ENCODE measurements around the gene SYNGR4.
"Not testable (repeated sequence)": the region's sequence is repeated elsewhere in the genome, so short reads cannot be mapped to it uniquely, and the experiment has no call there.

SYNGR4 gene

DNA sequence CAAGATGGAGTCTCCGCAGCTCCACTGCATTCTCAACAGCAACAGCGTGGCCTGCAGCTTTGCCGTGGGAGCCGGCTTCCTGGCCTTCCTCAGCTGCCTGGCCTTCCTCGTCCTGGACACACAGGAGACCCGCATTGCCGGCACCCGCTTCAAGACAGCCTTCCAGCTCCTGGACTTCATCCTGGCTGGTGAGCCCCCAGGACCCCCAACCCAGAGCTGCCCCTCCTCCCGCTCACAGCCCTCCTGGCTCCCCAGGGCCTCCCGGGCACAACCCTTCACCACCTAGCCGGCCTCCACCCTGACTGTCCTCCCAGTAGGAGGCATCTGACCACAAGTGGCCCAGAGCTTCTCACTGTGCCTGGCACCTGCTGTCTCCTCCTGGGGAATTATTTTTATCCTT, 9.4 kb downstream of the SYNGR4 start:
- 84 to 94% methylated on average over 8 to 11 of the region's 11 CpGs for WGBS, 2 experiments (ENCODE audit: insufficient coverage in 2 of 2)
- H3K4me3 ChIP-seq (ENCODE audit: extremely low read depth, insufficient read depth, low read length, poor library complexity, severe bottlenecking): no peak overlapping the region
- H3K9me3 ChIP-seq (ENCODE audit: control insufficient read depth, low read length): no peaks in the 10 kb centered on the region
- no peak overlapping the region for H3K27ac ChIP-seq (ENCODE audit: low read depth, low read length, severe bottlenecking)
- H3K4me1 ChIP-seq (ENCODE audit: control insufficient read depth, insufficient read depth, low read length, poor library complexity, severe bottlenecking): no peaks in the 10 kb centered on the region
- H3K36me3 ChIP-seq (ENCODE audit: control insufficient read depth, insufficient read depth, low read length): no peaks in the 10 kb centered on the region

DNA sequence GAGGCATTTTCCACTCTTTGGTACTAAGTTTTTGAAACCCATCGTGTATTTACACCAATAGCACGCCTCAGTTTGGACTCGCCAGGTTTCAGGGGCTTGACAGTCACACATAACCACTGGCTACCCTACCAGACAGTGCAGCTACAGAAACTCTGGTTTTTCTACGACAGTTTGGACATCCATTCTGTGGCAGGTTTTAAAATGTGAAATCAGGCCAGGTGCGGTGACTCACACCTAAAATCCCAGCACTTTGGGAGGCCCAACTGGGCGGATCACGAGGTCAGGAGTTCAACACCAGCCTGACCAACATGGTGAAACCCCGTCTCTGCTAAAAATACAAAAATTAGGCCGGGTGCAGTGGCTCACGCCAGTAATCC, 14.0 kb downstream of the SYNGR4 start:
- Histone ChIP-seq H3K27ac (ENCODE audit: low read depth, low read length, severe bottlenecking) (no peak overlapping the region), H3K4me3 (ENCODE audit: extremely low read depth, insufficient read depth, low read length, poor library complexity, severe bottlenecking) (no peak overlapping the region), H3K36me3 (ENCODE audit: control insufficient read depth, insufficient read depth, low read length) (peaks cover 32% of the 10 kb centered on the region), H3K9me3 (ENCODE audit: control insufficient read depth, low read length) (no peaks in the 10 kb centered on the region), H3K4me1 (ENCODE audit: control insufficient read depth, insufficient read depth, low read length, poor library complexity, severe bottlenecking) (no peaks in the 10 kb centered on the region)
- 94 to 96% methylated on average over 10 of the region's 10 CpGs for WGBS, 2 experiments (ENCODE audit: insufficient coverage in 2 of 2)

DNA sequence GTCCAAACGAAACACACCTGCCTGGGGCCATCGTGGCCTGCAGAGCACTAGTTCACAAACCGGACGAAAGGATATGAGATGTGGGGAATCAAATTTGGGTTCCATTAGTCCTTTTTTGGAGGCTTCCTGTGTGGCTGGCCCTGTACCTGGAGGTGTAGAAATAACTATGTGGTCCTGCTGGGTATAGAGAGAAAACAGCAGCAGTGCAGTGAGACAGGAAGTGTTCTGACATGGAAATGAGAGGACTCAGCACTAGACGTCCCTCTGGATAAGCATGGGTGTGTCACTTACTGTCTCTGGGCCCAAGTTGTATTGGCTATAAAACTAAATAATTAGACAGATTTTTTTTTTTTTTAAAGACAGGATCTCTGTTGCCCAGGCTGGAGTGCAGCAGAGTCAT, 14.9 kb downstream of the SYNGR4 start:
- peaks cover 40% of the 10 kb centered on the region for H3K36me3 ChIP-seq (ENCODE audit: control insufficient read depth, insufficient read depth, low read length)
- no peaks in the 10 kb centered on the region for H3K4me1 ChIP-seq (ENCODE audit: control insufficient read depth, insufficient read depth, low read length, poor library complexity, severe bottlenecking)
- H3K4me3 ChIP-seq (ENCODE audit: extremely low read depth, insufficient read depth, low read length, poor library complexity, severe bottlenecking): no peak overlapping the region
- H3K27ac ChIP-seq (ENCODE audit: low read depth, low read length, severe bottlenecking): no peak overlapping the region
- WGBS, 2 experiments (ENCODE audit: insufficient coverage in 2 of 2): 90 to 93% methylated on average over 4 of the region's 5 CpGs
- H3K9me3 ChIP-seq (ENCODE audit: control insufficient read depth, low read length): no peaks in the 10 kb centered on the region

GRCh38 chr19:48381178-48381950, 17.2 kb downstream of the SYNGR4 start:
- Histone ChIP-seq H3K4me1 (ENCODE audit: control insufficient read depth, insufficient read depth, low read length, poor library complexity, severe bottlenecking) (peaks cover 3% of the 10 kb centered on the region), H3K36me3 (ENCODE audit: control insufficient read depth, insufficient read depth, low read length) (peaks cover 63% of the 10 kb centered on the region), H3K27ac (ENCODE audit: low read depth, low read length, severe bottlenecking) (no peak overlapping the region), H3K4me3 (ENCODE audit: extremely low read depth, insufficient read depth, low read length, poor library complexity, severe bottlenecking) (no peak overlapping the region), H3K9me3 (ENCODE audit: control insufficient read depth, low read length) (no peaks in the 10 kb centered on the region)
- 94 to 100% methylated on average over 5 to 8 of the region's 11 CpGs for WGBS, 2 experiments (ENCODE audit: insufficient coverage in 2 of 2)

DNA sequence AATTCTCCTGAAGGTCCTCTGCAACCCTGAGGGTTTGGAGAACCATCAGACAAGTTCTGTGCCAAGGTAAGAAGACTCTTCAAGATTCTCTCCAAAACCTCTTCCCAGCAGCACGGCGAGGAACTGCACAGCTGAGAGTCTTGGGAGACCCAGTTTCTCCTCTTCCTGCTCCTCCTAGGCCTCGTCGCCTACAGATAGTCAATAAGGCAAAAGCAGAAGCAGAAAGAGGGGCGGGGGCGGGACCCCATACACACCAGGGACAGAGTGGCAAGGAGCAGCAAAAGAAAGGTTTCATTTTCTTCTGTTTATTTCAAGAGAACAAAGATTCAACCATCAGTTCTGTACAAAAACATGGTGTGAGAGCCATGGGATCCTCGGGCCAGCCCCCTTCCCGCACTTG, 18.1 kb downstream of the SYNGR4 start:
- Histone ChIP-seq H3K4me1 (ENCODE audit: control insufficient read depth, insufficient read depth, low read length, poor library complexity, severe bottlenecking) (peaks cover 3% of the 10 kb centered on the region), H3K4me3 (ENCODE audit: extremely low read depth, insufficient read depth, low read length, poor library complexity, severe bottlenecking) (no peak overlapping the region), H3K36me3 (ENCODE audit: control insufficient read depth, insufficient read depth, low read length) (peaks cover 72% of the 10 kb centered on the region), H3K27ac (ENCODE audit: low read depth, low read length, severe bottlenecking) (no peak overlapping the region), H3K9me3 (ENCODE audit: control insufficient read depth, low read length) (no peaks in the 10 kb centered on the region)
- WGBS, 2 experiments (ENCODE audit: insufficient coverage in 2 of 2): 99 to 100% methylated on average over 5 to 6 of the region's 8 CpGs

DNA sequence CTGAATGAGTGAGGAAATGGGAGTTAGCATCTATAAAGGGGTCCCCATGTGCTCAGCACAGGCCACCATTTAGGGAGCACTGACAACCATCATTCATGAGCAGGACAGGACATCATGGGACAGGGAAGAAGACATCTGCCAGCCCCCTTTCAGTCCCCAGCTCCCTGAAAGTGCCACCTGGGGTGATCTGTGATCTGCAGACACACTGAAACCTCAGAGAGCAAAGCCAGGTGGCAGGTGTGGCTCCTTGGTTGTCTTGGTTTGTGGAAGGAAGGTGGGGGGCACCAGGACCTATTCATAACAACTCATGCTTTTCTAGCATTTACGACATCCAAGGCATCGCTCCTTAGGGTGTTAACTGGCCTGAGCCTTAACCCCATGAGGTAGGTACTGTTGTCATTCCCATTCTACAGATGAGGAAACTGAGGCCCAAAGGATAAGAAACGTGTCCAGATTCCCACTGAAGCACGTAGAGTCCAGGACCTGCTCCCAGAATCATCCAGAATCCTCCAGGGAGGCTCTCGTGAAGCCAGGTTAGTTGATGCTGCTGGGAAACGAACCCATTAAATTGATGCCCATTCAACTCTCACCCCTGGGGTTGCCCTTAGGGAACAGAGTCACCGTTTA, 21.4 kb downstream of the SYNGR4 start:
- H3K27ac ChIP-seq (ENCODE audit: low read depth, low read length, severe bottlenecking): no peak overlapping the region
- peaks cover 3% of the 10 kb centered on the region for H3K4me1 ChIP-seq (ENCODE audit: control insufficient read depth, insufficient read depth, low read length, poor library complexity, severe bottlenecking)
- no peaks in the 10 kb centered on the region for H3K9me3 ChIP-seq (ENCODE audit: control insufficient read depth, low read length)
- no peak overlapping the region for H3K4me3 ChIP-seq (ENCODE audit: extremely low read depth, insufficient read depth, low read length, poor library complexity, severe bottlenecking)
- peaks cover 87% of the 10 kb centered on the region for H3K36me3 ChIP-seq (ENCODE audit: control insufficient read depth, insufficient read depth, low read length)
- 98 to 100% methylated on average over 4 to 6 of the region's 7 CpGs for WGBS, 2 experiments (ENCODE audit: insufficient coverage in 2 of 2)

DNA sequence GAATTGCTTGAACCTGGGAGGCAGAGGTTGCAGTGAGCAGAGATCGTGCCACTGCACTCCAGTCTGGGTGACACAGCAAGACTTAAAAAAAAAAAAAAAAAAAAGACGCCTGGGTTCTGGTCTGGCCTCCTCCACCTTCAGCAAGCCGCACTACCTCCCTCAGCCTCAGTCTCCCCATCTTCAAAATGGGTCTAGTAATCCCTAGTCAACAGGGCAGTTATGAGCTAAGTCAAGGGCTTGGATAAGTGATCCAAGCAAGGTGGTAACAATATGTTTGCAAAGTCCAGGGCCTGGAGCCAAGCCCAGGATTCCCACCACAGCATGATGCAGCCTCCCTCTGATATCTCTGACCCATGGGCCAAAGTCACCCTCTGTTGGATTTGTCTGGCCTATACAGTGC, 22.8 kb downstream of the SYNGR4 start:
- WGBS, 2 experiments (ENCODE audit: insufficient coverage in 2 of 2): 100% methylated on average over 1 of the region's 3 CpGs
- no peaks in the 10 kb centered on the region for H3K9me3 ChIP-seq (ENCODE audit: control insufficient read depth, low read length)
- H3K27ac ChIP-seq (ENCODE audit: low read depth, low read length, severe bottlenecking): no peak overlapping the region
- peaks cover 3% of the 10 kb centered on the region for H3K4me1 ChIP-seq (ENCODE audit: control insufficient read depth, insufficient read depth, low read length, poor library complexity, severe bottlenecking)
- peaks cover 73% of the 10 kb centered on the region for H3K36me3 ChIP-seq (ENCODE audit: control insufficient read depth, insufficient read depth, low read length)
- H3K4me3 ChIP-seq (ENCODE audit: extremely low read depth, insufficient read depth, low read length, poor library complexity, severe bottlenecking): no peak overlapping the region

DNA sequence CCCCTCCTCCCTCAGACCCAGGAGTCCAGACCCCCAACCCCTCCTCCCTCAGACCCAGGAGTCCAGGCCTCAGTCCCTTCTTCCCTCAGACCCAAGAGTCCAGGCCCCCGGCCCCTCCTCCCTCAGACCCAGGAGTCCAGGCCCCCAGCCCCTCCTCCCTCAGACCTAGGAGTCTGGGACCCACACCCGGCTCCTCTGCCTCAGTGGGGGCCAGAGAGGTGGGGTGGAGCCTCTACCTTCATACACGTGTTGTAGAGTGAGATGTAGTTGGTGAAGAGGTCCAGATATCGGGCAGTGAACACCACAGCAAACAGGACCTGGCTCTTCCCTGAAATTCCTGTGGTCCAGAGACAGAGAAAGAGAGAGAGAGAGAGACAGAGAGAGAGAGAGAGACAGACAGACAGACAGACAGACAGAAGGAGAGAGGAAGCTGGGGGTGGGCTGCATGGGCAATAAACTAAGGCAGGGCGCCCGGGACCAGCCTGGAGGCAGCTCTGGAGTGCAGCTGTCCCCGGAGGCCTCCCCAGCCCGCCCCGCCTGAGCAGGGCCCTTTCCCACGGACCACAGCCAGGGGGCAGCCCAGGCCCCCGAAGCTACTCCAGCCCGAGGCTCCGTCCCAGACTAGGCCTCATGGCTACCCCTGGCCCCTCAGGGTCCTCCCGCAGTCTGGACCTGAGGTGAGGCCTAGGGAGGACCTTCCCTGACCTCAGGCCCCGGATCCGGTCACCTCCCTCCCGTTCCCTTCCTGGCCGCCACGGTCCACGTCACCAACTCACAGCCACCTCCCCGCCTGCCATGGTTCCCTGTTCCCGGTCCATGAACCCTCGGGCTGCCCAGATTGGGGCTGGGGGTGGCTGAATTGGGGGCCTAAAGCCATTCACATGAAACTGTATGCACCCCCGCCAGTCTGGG, 26.3 kb downstream of the SYNGR4 start:
- H3K36me3 ChIP-seq (ENCODE audit: control insufficient read depth, insufficient read depth, low read length): peaks cover 38% of the 10 kb centered on the region
- 0 to 4% methylated on average over 12 to 15 of the region's 24 CpGs for WGBS, 2 experiments (ENCODE audit: insufficient coverage in 2 of 2)
- peaks cover 16% of the 10 kb centered on the region for H3K4me1 ChIP-seq (ENCODE audit: control insufficient read depth, insufficient read depth, low read length, poor library complexity, severe bottlenecking)
- H3K27ac ChIP-seq (ENCODE audit: low read depth, low read length, severe bottlenecking): peak overlapping the region; percentile 82
- no peaks in the 10 kb centered on the region for H3K9me3 ChIP-seq (ENCODE audit: control insufficient read depth, low read length)
- H3K4me3 ChIP-seq (ENCODE audit: extremely low read depth, insufficient read depth, low read length, poor library complexity, severe bottlenecking): peak overlapping the region; percentile 90

- H3K4me3 ChIP-seq (ENCODE audit: extremely low read depth, insufficient read depth, low read length, poor library complexity, severe bottlenecking): peak within 1 kb of the TSS; percentile 90
- peak within 1 kb of the TSS; percentile 82 for H3K27ac ChIP-seq (ENCODE audit: low read depth, low read length, severe bottlenecking)
- peaks cover 29% of the 10 kb centered on the region for H3K36me3 ChIP-seq (ENCODE audit: control insufficient read depth, insufficient read depth, low read length)
- no peaks in the 10 kb centered on the region for H3K9me3 ChIP-seq (ENCODE audit: control insufficient read depth, low read length)
- 5 to 6% methylated on average over 21 to 25 of the region's 42 CpGs for WGBS, 2 experiments (ENCODE audit: insufficient coverage in 2 of 2)
- peaks cover 21% of the 10 kb centered on the region for H3K4me1 ChIP-seq (ENCODE audit: control insufficient read depth, insufficient read depth, low read length, poor library complexity, severe bottlenecking)
Measured at GRCh38 chr19:48391100-48392005, 27.2 kb downstream of the SYNGR4 start, which contains the start of gene KDELR1. Gene KDELR1, minus strand, starts transcription at chr19:48391551. Its CDS starts 193 bp downstream, at chr19:48391358.

GRCh38 chr19:48392006-48392344, 27.8 kb downstream of the SYNGR4 start:
- 67 to 80% methylated on average over 1 of the region's 1 CpG for WGBS, 2 experiments (ENCODE audit: insufficient coverage in 2 of 2)
- H3K27ac ChIP-seq (ENCODE audit: low read depth, low read length, severe bottlenecking); H3K4me3 ChIP-seq (ENCODE audit: extremely low read depth, insufficient read depth, low read length, poor library complexity, severe bottlenecking); H3K9me3 ChIP-seq (ENCODE audit: control insufficient read depth, low read length): not testable (repeated sequence)
- Histone ChIP-seq H3K36me3 (ENCODE audit: control insufficient read depth, insufficient read depth, low read length) (peaks cover 24% of the 10 kb centered on the region), H3K4me1 (ENCODE audit: control insufficient read depth, insufficient read depth, low read length, poor library complexity, severe bottlenecking) (peaks cover 27% of the 10 kb centered on the region)

All from mesodermal cell (in vitro differentiated cells).